ENCODE data around the gene CHCHD6. TPM values are rescaled to one million over a fixed set of nuclear protein-coding genes. Genes with fewer than 3 reads are reported as not detected.

CHCHD6 gene
- total and polyA plus RNA-seq, 2 of the 4 experiments (the other 2 are of a cell fraction), result 18.8 to 28.9 TPM

- no peak overlapping the region for H3K4me3 ChIP-seq (ENCODE audit: insufficient read depth, low read depth, low read length)
- H3K18ac ChIP-seq (ENCODE audit: low read depth, low read length), result no peak overlapping the region
- H3K79me1 ChIP-seq (ENCODE audit: low read depth in 1 of 2, low read length in 2 of 2), result no peaks in the 10 kb centered on the region; a peak in 1 of 4 replicates
- H2AK9ac ChIP-seq (replicated peaks; ENCODE audit: low read depth, low read length, poor library complexity), result no peak overlapping the region
- ChIA-PET POLR2A (ENCODE audit: unreplicated experiment) (no interaction called here), CTCF (no interaction called here)
- no peak overlapping the region for H2BK20ac ChIP-seq (ENCODE audit: low read depth, low read length)
- H2BK5ac ChIP-seq (ENCODE audit: low read depth, low read length, poor library complexity, severe bottlenecking), result no peak overlapping the region
- H4K20me1 ChIP-seq (ENCODE audit: insufficient read depth, low read length), result no peaks in the 10 kb centered on the region
- dilution Hi-C loops (cut with HindIII; ENCODE audit: low sequenced_read_pairs, unreplicated experiment), result no loop called here
- peaks cover 3% of the 10 kb centered on the region; the same call in 1 of the 2 replicates for H3K9me1 ChIP-seq (ENCODE audit: insufficient read depth, low read length)
- H3K4ac ChIP-seq (ENCODE audit: low read depth, low read length), result no peak overlapping the region
- H4K8ac ChIP-seq (ENCODE audit: low read depth in 2 of 2, low read length in 2 of 2), result no peak overlapping the region
- H3K27ac ChIP-seq (ENCODE audit: insufficient read depth, low read length), result no peak overlapping the region
- H4K5ac ChIP-seq (ENCODE audit: low read depth, low read length), result no peak overlapping the region
- no peak for TF ChIP-seq BHLHE40 (IDR thresholded peaks at IDR 0.05; ENCODE audit: low read depth, low read length)
- BruUV-seq (replicated peaks), result no TSS peak
- no peak overlapping the region for H3K9ac ChIP-seq (ENCODE audit: low read depth, low read length)
- no peak for DNase-seq
- H3K23ac ChIP-seq (ENCODE audit: low read depth, low read length), result no peak overlapping the region
- H2BK15ac ChIP-seq (ENCODE audit: low read depth, low read length), result no peak overlapping the region
- H3K4me2 ChIP-seq (ENCODE audit: low read depth, low read length), result no peak overlapping the region
- H3K9me3 ChIP-seq (ENCODE audit: control insufficient read depth, insufficient read depth, low read length), result no peaks in the 10 kb centered on the region
- no peaks in the 10 kb centered on the region for H3K36me3 ChIP-seq (ENCODE audit: control insufficient read depth, insufficient read depth, low read length)
- no peak overlapping the region for H2AFZ ChIP-seq (replicated peaks; ENCODE audit: low read length, poor library complexity)
- H3K27me3 ChIP-seq (ENCODE audit: control insufficient read depth, insufficient read depth, low read length), result no peaks in the 10 kb centered on the region
- H3K4me1 ChIP-seq (ENCODE audit: control insufficient read depth, insufficient read depth, low read length), result no peaks in the 10 kb centered on the region
- H3K14ac ChIP-seq (replicated peaks; ENCODE audit: low read depth, low read length), result no peak overlapping the region
- intact Hi-C loops (cut with micrococcal nuclease), result no loop called here
- no peak overlapping the region for H2BK120ac ChIP-seq (ENCODE audit: low read depth, low read length)
- no CpG with 5 or more reads among the region's 4 CpGs for WGBS, 2 experiments (ENCODE audit: extremely low coverage in 2 of 2, insufficient read length in 1 of 2)
- H3K56ac ChIP-seq (ENCODE audit: extremely low read depth, insufficient read depth, low read length), result no peak overlapping the region
- in situ Hi-C loops (cut with MboI; ENCODE audit: low sequenced_read_pairs), result no loop called here
- no peak overlapping the region for H4K91ac ChIP-seq (ENCODE audit: insufficient read depth, low read depth, low read length)
- ATAC-seq (ENCODE audit: low read depth), result no peak
- H2AK5ac ChIP-seq (ENCODE audit: low read depth, low read length), result no peak overlapping the region
These were observed 163.3 kb downstream of the CHCHD6 start for GRCh38 chr3:126867190-126867862.

Data from IMR-90 (cell line).